ENCODE data around the gene KRI1.

DNA sequence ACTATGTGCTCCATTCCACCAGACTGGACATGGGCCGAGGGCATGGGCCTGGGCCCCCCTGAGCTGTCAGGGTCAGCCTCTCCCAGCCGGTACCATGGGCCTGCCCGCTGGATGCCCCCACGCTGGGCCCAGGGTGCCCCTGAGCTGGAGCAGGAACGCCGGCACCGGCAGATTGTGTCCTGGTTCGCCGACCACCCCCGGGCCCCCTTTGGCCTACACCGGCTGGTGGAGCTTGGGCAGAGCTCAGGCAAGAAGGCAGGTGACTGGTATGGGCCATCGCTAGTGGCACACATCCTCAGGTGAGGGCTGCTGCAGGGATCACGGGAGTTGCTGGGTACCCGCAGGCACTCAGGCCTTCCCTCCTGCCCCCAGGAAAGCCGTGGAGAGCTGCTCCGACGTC is 19.0 kb downstream of the KRI1 start:
- TF ChIP-seq, protein P1, sequence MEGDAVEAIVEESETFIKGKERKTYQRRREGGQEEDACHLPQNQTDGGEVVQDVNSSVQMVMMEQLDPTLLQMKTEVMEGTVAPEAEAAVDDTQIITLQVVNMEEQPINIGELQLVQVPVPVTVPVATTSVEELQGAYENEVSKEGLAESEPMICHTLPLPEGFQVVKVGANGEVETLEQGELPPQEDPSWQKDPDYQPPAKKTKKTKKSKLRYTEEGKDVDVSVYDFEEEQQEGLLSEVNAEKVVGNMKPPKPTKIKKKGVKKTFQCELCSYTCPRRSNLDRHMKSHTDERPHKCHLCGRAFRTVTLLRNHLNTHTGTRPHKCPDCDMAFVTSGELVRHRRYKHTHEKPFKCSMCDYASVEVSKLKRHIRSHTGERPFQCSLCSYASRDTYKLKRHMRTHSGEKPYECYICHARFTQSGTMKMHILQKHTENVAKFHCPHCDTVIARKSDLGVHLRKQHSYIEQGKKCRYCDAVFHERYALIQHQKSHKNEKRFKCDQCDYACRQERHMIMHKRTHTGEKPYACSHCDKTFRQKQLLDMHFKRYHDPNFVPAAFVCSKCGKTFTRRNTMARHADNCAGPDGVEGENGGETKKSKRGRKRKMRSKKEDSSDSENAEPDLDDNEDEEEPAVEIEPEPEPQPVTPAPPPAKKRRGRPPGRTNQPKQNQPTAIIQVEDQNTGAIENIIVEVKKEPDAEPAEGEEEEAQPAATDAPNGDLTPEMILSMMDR (conservative IDR thresholded peaks at IDR 0.05 in 1 of 2, IDR thresholded peaks at IDR 0.05 in 1 of 2; ENCODE audit: low read depth in 1 of 2, low read length in 2 of 2): no peak
- no peak for TF ChIP-seq EZH2 (IDR thresholded peaks at IDR 0.05; ENCODE audit: low read length, missing control alignments)
